Measurements from ENCODE around the gene CNTNAP2. TPM values are rescaled to one million over a fixed set of nuclear protein-coding genes. Genes with fewer than 3 reads are reported as not detected.

CNTNAP2 gene
- polyA plus RNA-seq, 4 donors, result 0.54 to 10.1 (median 2.6) TPM

DNA sequence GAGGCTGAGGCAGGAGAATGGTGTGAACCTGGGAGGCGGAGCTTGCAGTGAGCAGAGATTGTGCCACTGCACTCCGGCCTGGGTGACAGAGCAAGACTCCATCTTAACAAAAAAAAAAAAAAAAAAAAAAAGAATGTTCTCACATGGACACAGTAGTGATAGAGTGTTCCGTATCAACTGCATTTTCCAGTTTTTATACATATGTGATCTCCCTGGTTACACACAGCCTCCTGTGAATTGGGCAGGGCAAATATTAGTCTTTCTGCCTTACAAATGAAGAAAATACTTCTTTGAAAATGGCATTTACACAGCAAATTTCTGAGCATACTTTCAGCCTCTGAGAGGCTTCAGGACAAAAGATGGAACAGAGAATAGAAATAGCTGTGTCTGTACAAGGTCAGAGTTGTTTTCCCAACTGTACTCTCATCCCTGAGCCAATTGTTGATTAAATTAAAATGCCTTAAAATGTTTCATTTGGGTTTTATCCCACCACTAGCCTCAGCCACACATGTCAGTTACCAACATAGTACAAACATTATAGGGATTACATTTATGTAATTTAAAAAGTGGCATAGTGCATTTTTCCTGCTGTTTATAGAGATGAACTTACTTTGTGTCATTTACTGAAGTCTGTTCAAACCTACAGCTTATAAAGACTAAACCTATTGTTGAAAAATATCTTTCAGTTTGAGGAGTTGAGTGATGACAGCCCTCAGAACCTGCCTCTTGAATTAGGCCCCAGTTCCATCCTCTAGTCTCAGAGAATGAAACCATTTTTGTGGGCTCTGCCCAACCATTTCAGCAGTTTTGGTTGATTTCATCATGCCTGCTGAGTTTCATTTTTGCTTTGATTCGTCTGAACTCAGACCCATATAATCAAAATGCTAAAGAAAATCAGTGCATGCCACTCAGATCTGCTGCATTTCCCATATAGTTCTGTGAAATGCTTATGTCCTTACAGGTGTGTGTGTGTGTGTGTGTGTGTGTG is 1864.5 kb downstream of the CNTNAP2 start:
- 57 to 64% (median 64%) methylated on average over 2 to 4 of the region's 4 CpGs for WGBS, 3 donors
- DNase-seq (no peak), FAIRE-seq (no peak)
- Histone ChIP-seq H3K4me1 (ENCODE audit: control insufficient read depth in 3 of 3, insufficient read depth in 2 of 3, low read depth in 1 of 3, low read length in 2 of 3) (no peaks in the 10 kb centered on the region), H3K27ac (ENCODE audit: low read depth in 1 of 3, low read length in 2 of 3) (no peak overlapping the region), H3K27me3 (ENCODE audit: control insufficient read depth in 3 of 3, insufficient read depth in 3 of 3, low read length in 3 of 3) (no peaks in the 10 kb centered on the region), H3K9me3 (ENCODE audit: control insufficient read depth in 2 of 2, insufficient read depth in 1 of 2, low read depth in 1 of 2, low read length in 1 of 2) (no peaks in the 10 kb centered on the region), H3K36me3 (ENCODE audit: control insufficient read depth in 3 of 3, insufficient read depth in 2 of 3, low read depth in 1 of 3, low read length in 3 of 3) (no peaks in the 10 kb centered on the region), H3K4me3 (ENCODE audit: low read depth in 1 of 3, low read length in 3 of 3) (no peak overlapping the region)

DNA sequence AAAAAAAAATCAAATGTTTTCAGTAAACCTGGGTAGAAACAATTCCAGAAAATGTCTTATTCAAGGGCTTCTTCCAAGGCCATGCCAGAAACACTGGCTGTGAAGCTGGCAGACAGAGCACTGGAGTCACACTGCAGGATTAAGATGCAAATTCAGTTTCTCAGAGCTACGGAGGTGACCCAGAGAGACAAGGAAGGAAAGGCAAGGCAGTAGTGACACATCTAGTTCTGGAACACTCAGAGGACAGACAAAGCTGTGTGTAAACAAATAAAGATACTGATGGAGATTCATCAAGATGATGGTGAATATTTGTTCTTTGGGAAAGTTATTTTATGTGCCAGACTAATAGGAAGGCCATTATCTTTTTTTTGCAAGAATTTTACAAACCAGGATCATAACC is 1865.7 kb downstream of the CNTNAP2 start:
- Histone ChIP-seq H3K36me3 (ENCODE audit: control insufficient read depth in 3 of 3, insufficient read depth in 2 of 3, low read depth in 1 of 3, low read length in 3 of 3) (no peaks in the 10 kb centered on the region), H3K4me1 (ENCODE audit: control insufficient read depth in 3 of 3, insufficient read depth in 2 of 3, low read depth in 1 of 3, low read length in 2 of 3) (no peaks in the 10 kb centered on the region), H3K27me3 (ENCODE audit: control insufficient read depth in 3 of 3, insufficient read depth in 3 of 3, low read length in 3 of 3) (no peaks in the 10 kb centered on the region), H3K4me3 (ENCODE audit: low read depth in 1 of 3, low read length in 3 of 3) (no peak overlapping the region), H3K27ac (ENCODE audit: low read depth in 1 of 3, low read length in 2 of 3) (no peak overlapping the region), H3K9me3 (ENCODE audit: control insufficient read depth in 2 of 2, insufficient read depth in 1 of 2, low read depth in 1 of 2, low read length in 1 of 2) (no peaks in the 10 kb centered on the region)
- no peak for DNase-seq
- 43 to 57% (median 54%) methylated on average over 1 of the region's 1 CpG for WGBS, 3 donors
- FAIRE-seq, result no peak

DNA sequence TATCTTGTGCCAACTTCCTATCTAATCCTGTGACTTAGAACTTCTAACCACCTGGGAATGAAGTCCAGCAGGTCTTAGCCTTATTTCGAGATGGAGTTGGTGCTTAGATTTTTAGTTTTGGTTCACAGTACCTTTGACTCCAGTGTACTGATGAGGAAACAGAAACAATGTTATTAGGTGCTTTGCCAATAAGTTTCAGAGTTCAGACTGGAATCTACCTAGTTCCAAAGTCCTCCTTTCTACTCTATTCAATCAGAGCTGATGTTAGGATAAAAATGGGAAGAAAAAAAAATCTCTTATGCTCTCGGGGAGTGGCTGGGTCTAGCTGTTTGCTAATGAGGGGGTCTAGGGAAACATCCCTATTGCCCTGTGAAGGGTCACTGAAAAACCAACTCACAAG is 1867.7 kb downstream of the CNTNAP2 start:
- 20 to 69% (median 37%) methylated on average over 2 of the region's 2 CpGs for WGBS, 3 donors
- H3K27ac ChIP-seq (ENCODE audit: low read depth in 1 of 3, low read length in 2 of 3), result no peak overlapping the region
- no peak for DNase-seq
- H3K27me3 ChIP-seq (ENCODE audit: control insufficient read depth in 3 of 3, insufficient read depth in 3 of 3, low read length in 3 of 3), result no peaks in the 10 kb centered on the region
- no peak overlapping the region for H3K4me3 ChIP-seq (ENCODE audit: low read depth in 1 of 3, low read length in 3 of 3)
- FAIRE-seq, result no peak
- no peaks in the 10 kb centered on the region for H3K4me1 ChIP-seq (ENCODE audit: control insufficient read depth in 3 of 3, insufficient read depth in 2 of 3, low read depth in 1 of 3, low read length in 2 of 3)
- no peaks in the 10 kb centered on the region for H3K36me3 ChIP-seq (ENCODE audit: control insufficient read depth in 3 of 3, insufficient read depth in 2 of 3, low read depth in 1 of 3, low read length in 3 of 3)
- H3K9me3 ChIP-seq (ENCODE audit: control insufficient read depth in 2 of 2, insufficient read depth in 1 of 2, low read depth in 1 of 2, low read length in 1 of 2), result no peaks in the 10 kb centered on the region

DNA sequence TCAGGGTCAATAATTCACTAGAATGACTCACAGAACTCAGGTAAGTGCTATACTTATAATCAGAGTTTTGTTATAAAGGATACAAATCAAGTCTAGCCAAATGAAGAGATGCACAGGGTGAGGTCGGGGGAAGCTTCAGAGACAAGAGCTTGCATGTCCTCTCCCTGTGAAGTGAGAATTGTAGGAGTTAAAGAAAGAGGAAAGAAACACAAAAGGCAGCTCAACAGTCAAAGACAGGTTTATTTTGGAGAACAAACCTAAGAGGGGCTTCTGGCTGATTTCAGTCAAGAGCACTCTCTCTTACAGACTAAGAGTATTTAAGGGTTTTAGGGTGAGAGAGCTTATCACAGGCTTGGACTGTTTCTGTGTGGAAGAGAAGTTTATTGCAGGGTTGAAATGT is 1873.5 kb downstream of the CNTNAP2 start:
- Histone ChIP-seq H3K9me3 (ENCODE audit: control insufficient read depth in 2 of 2, insufficient read depth in 1 of 2, low read depth in 1 of 2, low read length in 1 of 2) (peaks cover 0 to 9% of the 10 kb centered on the region in 2 donors), H3K4me3 (ENCODE audit: low read depth in 1 of 3, low read length in 3 of 3) (no peak overlapping the region), H3K27ac (ENCODE audit: low read depth in 1 of 3, low read length in 2 of 3) (no peak overlapping the region), H3K4me1 (ENCODE audit: control insufficient read depth in 3 of 3, insufficient read depth in 2 of 3, low read depth in 1 of 3, low read length in 2 of 3) (no peaks in the 10 kb centered on the region), H3K27me3 (ENCODE audit: control insufficient read depth in 3 of 3, insufficient read depth in 3 of 3, low read length in 3 of 3) (no peaks in the 10 kb centered on the region), H3K36me3 (ENCODE audit: control insufficient read depth in 3 of 3, insufficient read depth in 2 of 3, low read depth in 1 of 3, low read length in 3 of 3) (no peaks in the 10 kb centered on the region)
- 61 to 71% (median 69%) methylated on average over 1 of the region's 1 CpG for WGBS, 3 donors
- FAIRE-seq, result no peak
- DNase-seq, result no peak

DNA sequence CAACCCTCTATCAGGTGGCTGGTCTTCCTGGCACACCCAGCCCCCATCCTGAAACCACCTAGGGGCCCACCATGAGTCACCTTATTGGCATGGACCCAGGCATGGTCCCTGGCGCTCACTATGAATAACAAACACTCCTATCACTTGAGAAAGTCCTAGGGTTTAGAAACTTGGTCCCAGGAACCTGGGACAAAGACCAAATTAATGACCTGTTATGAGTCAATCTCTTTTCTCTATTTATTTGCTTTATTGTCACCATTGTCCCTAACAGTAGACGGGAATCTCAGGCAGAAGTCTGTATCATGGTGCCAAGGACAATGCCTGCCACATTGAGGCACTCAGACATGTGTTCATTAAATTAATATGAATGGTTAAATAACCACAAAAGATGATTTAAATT is 1874.3 kb downstream of the CNTNAP2 start:
- WGBS, 3 donors, result 39 to 70% (median 49%) methylated on average over 2 of the region's 2 CpGs
- FAIRE-seq, result no peak

DNA sequence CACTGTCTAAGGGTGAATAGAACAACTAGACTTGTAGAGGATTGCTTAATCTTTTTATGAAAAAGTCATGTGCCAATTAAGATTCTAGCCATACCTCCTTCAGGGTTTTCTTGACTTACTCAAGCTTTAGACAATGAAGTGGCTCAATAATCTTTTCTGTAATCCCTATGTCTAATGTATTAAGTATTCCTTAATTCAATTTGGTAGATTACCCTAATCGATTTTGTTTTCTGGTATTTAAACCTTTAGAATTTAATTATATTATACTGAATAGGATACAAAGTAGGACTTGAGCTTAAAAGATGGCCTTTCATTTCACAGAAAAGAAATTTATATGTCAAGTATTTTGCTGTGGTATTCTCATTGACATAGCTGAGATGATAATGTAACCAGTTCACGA is 1876.1 kb downstream of the CNTNAP2 start:
- FAIRE-seq, result no peak
- H3K27ac ChIP-seq (ENCODE audit: low read depth in 1 of 3, low read length in 2 of 3), result no peak overlapping the region
- H3K36me3 ChIP-seq (ENCODE audit: control insufficient read depth in 3 of 3, insufficient read depth in 2 of 3, low read depth in 1 of 3, low read length in 3 of 3), result no peaks in the 10 kb centered on the region
- peaks cover 0 to 9% of the 10 kb centered on the region in 2 donors for H3K9me3 ChIP-seq (ENCODE audit: control insufficient read depth in 2 of 2, insufficient read depth in 1 of 2, low read depth in 1 of 2, low read length in 1 of 2)
- H3K4me1 ChIP-seq (ENCODE audit: control insufficient read depth in 3 of 3, insufficient read depth in 2 of 3, low read depth in 1 of 3, low read length in 2 of 3), result no peaks in the 10 kb centered on the region
- no peak for DNase-seq
- no peak overlapping the region for H3K4me3 ChIP-seq (ENCODE audit: low read depth in 1 of 3, low read length in 3 of 3)
- WGBS, 3 donors, result 86 to 88% (median 88%) methylated on average over 2 of the region's 2 CpGs
- H3K27me3 ChIP-seq (ENCODE audit: control insufficient read depth in 3 of 3, insufficient read depth in 3 of 3, low read length in 3 of 3), result no peaks in the 10 kb centered on the region

More for the DNA sequence above, 1874.3 kb downstream of the CNTNAP2 start:
- peaks cover 0 to 9% of the 10 kb centered on the region in 2 donors for H3K9me3 ChIP-seq (ENCODE audit: control insufficient read depth in 2 of 2, insufficient read depth in 1 of 2, low read depth in 1 of 2, low read length in 1 of 2)
- no peaks in the 10 kb centered on the region for H3K36me3 ChIP-seq (ENCODE audit: control insufficient read depth in 3 of 3, insufficient read depth in 2 of 3, low read depth in 1 of 3, low read length in 3 of 3)
- no peaks in the 10 kb centered on the region for H3K4me1 ChIP-seq (ENCODE audit: control insufficient read depth in 3 of 3, insufficient read depth in 2 of 3, low read depth in 1 of 3, low read length in 2 of 3)
- no peak overlapping the region for H3K27ac ChIP-seq (ENCODE audit: low read depth in 1 of 3, low read length in 2 of 3)
- no peak overlapping the region for H3K4me3 ChIP-seq (ENCODE audit: low read depth in 1 of 3, low read length in 3 of 3)
- DNase-seq, result no peak
- no peaks in the 10 kb centered on the region for H3K27me3 ChIP-seq (ENCODE audit: control insufficient read depth in 3 of 3, insufficient read depth in 3 of 3, low read length in 3 of 3)

DNA sequence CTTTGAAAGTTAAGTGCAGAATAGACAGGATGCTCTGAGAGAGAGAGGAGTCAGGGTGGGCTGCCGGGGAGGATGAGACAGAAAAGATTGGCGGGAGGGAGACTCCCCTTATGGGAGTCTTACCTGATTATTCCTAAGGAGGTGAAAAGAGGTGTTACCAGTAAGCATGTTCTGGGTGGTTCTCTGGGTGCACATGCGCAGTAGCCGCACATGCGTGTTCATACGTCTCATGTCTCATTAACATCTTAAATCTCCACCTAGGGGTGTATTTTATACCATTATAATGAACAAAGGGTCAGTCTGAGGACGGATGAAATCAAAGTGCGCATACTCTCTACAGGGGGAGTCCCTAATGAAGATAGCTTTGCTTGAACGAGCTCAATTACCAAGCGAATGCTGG is 1881.0 kb downstream of the CNTNAP2 start:
- FAIRE-seq (no peak), DNase-seq (no peak)
- H3K27me3 ChIP-seq (ENCODE audit: control insufficient read depth in 3 of 3, insufficient read depth in 3 of 3, low read length in 3 of 3), result no peaks in the 10 kb centered on the region
- no peaks in the 10 kb centered on the region for H3K9me3 ChIP-seq (ENCODE audit: control insufficient read depth in 2 of 2, insufficient read depth in 1 of 2, low read depth in 1 of 2, low read length in 1 of 2)
- H3K27ac ChIP-seq (ENCODE audit: low read depth in 1 of 3, low read length in 2 of 3), result no peak overlapping the region
- no peaks in the 10 kb centered on the region for H3K36me3 ChIP-seq (ENCODE audit: control insufficient read depth in 3 of 3, insufficient read depth in 2 of 3, low read depth in 1 of 3, low read length in 3 of 3)
- no peak overlapping the region for H3K4me3 ChIP-seq (ENCODE audit: low read depth in 1 of 3, low read length in 3 of 3)
- 94 to 96% (median 95%) methylated on average over 10 of the region's 10 CpGs for WGBS, 3 donors
- H3K4me1 ChIP-seq (ENCODE audit: control insufficient read depth in 3 of 3, insufficient read depth in 2 of 3, low read depth in 1 of 3, low read length in 2 of 3), result no peaks in the 10 kb centered on the region

DNA sequence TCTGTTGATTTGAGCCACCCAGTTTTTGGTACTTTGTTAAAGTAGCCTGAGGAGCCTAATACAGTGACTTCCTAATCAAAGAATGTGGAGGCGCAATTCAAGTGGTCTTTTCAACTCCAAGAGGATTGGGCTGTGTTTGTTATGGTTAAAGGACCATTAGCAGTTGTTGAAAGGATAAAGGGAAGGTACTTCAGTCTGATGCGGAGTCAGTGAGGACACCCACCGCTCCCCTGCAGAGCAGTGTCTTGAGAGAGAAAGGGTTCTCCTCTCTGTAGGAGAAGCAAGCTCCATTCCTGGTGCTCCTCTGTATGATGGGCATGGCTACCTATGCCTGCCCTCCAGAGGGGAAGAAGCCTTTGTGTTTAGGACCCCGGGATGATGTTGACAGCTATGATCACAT is 1883.4 kb downstream of the CNTNAP2 start:
- H3K36me3 ChIP-seq (ENCODE audit: control insufficient read depth in 3 of 3, insufficient read depth in 2 of 3, low read depth in 1 of 3, low read length in 3 of 3), result no peaks in the 10 kb centered on the region
- no peak for DNase-seq
- no peak overlapping the region for H3K4me3 ChIP-seq (ENCODE audit: low read depth in 1 of 3, low read length in 3 of 3)
- H3K27ac ChIP-seq (ENCODE audit: low read depth in 1 of 3, low read length in 2 of 3), result no peak overlapping the region
- no peak for FAIRE-seq
- no peaks in the 10 kb centered on the region for H3K27me3 ChIP-seq (ENCODE audit: control insufficient read depth in 3 of 3, insufficient read depth in 3 of 3, low read length in 3 of 3)
- H3K4me1 ChIP-seq (ENCODE audit: control insufficient read depth in 3 of 3, insufficient read depth in 2 of 3, low read depth in 1 of 3, low read length in 2 of 3), result no peaks in the 10 kb centered on the region
- WGBS, 3 donors, result 78 to 84% (median 81%) methylated on average over 4 of the region's 4 CpGs
- H3K9me3 ChIP-seq (ENCODE audit: control insufficient read depth in 2 of 2, insufficient read depth in 1 of 2, low read depth in 1 of 2, low read length in 1 of 2), result no peaks in the 10 kb centered on the region

All from small intestine (tissue), 7 donors.